HG02943 (cell line): ENCODE results near the gene SLC5A2.

ENCODE experiments used
- ATAC-seq: cut with Tn5 transposase; IDR thresholded peaks from one replicate; pipeline ENCODE4 v1.9.1; 2021; ENCODE audit warnings: mild to moderate bottlenecking, low read depth, moderate library complexity; ENCODE audit not compliant: unreplicated experiment

The SLC5A2 gene

GRCh38 chr16:31459687-31460581 is 23.0 kb upstream of the SLC5A2 start:
- ATAC-seq: peak; percentile 73

GRCh38 chr16:31460582-31461002 is 22.3 kb upstream of the SLC5A2 start:
- no peak for ATAC-seq

GRCh38 chr16:31461201-31461920 is 21.6 kb upstream of the SLC5A2 start:
- ATAC-seq: no peak

GRCh38 chr16:31461921-31462804 is 20.8 kb upstream of the SLC5A2 start:
- no peak for ATAC-seq

GRCh38 chr16:31464348-31464769 is 18.6 kb upstream of the SLC5A2 start:
- no peak for ATAC-seq

- no peak for ATAC-seq
Measured at GRCh38 chr16:31464781-31465260, 18.1 kb upstream of the SLC5A2 start.

- no peak for ATAC-seq
Measured at GRCh38 chr16:31465788-31466370, 17.0 kb upstream of the SLC5A2 start.

GRCh38 chr16:31466381-31466841 is 16.5 kb upstream of the SLC5A2 start:
- no peak for ATAC-seq

- no peak for ATAC-seq
Measured at GRCh38 chr16:31467151-31467773, 15.7 kb upstream of the SLC5A2 start.

GRCh38 chr16:31467858-31468257 is 15.1 kb upstream of the SLC5A2 start:
- no peak for ATAC-seq

- no peak for ATAC-seq
Measured at GRCh38 chr16:31470615-31471014, 12.3 kb upstream of the SLC5A2 start.

GRCh38 chr16:31471241-31471874 is 11.6 kb upstream of the SLC5A2 start:
- no peak for ATAC-seq

GRCh38 chr16:31471875-31472708 is 10.8 kb upstream of the SLC5A2 start, which contains the start of gene TGFB1I1:
Gene TGFB1I1, plus strand, starts transcription at chr16:31472152. Its CDS starts 37 bp downstream, at chr16:31472189.
- no peak for ATAC-seq

- no peak for ATAC-seq
Measured at GRCh38 chr16:31472709-31473203, 10.2 kb upstream of the SLC5A2 start.

- no peak for ATAC-seq
Measured at GRCh38 chr16:31473264-31473984, 9.5 kb upstream of the SLC5A2 start.

GRCh38 chr16:31474173-31474714 is 8.7 kb upstream of the SLC5A2 start:
- no peak for ATAC-seq
